ENCODE results near the gene PRLH. TPM values are rescaled to one million over a fixed set of nuclear protein-coding genes. Genes with fewer than 3 reads are reported as not detected.

Gene PRLH
- total and polyA plus RNA-seq, 2 of the 13 experiments (the other 11 are each of a cell fraction or from before 2014, with no cell fraction given): not detected

DNA sequence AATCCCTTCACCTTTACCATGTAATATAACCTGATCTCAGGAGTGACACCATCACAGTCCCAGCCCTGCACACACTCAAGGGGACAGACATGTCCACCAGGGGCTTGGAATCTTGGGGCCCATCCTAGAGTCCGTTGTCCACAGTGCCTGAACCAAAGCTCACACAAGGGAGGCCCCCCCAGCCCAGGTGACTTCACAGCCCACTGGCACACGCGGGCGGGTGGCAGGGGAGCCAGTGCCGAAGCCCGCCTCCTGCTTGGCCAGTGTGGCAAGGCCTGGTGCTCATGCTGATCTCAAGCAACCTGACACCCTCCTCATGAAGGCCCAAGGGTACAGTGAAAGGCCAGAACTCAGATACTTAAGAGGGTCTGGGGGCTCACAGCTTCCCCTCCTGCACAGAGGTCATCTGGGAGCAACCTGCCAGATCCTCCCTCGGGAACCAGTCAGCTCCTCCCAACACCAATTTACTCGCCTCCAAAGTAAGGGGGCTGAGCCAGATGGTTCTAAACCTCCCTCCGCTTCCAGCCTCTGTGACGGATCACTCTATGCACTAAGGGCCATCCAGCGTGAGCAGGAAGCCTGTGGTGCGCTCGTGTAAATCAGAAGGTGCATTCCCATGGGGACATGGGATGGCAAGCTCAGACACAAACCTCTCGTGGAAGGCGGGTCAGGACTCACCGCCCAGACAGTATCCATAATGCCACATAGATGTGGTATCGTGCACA, 27.4 kb downstream of the PRLH start (continued):
- TF ChIP-seq, protein P1, sequence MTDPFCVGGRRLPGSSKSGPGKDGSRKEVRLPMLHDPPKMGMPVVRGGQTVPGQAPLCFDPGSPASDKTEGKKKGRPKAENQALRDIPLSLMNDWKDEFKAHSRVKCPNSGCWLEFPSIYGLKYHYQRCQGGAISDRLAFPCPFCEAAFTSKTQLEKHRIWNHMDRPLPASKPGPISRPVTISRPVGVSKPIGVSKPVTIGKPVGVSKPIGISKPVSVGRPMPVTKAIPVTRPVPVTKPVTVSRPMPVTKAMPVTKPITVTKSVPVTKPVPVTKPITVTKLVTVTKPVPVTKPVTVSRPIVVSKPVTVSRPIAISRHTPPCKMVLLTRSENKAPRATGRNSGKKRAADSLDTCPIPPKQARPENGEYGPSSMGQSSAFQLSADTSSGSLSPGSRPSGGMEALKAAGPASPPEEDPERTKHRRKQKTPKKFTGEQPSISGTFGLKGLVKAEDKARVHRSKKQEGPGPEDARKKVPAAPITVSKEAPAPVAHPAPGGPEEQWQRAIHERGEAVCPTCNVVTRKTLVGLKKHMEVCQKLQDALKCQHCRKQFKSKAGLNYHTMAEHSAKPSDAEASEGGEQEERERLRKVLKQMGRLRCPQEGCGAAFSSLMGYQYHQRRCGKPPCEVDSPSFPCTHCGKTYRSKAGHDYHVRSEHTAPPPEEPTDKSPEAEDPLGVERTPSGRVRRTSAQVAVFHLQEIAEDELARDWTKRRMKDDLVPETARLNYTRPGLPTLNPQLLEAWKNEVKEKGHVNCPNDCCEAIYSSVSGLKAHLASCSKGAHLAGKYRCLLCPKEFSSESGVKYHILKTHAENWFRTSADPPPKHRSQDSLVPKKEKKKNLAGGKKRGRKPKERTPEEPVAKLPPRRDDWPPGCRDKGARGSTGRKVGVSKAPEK (CRISPR knock-in tag; IDR thresholded peaks at IDR 0.05; ENCODE audit: borderline replicate concordance): no peak
- TF ChIP-seq ZNF800 (CRISPR knock-in tag; IDR thresholded peaks at IDR 0.05): no peak
- TF ChIP-seq MTA1 (CRISPR knock-in tag; IDR thresholded peaks at IDR 0.05; ENCODE audit: borderline replicate concordance): 0 out of 2 replicates have a peak, but pooled peaks have one; percentile 37
- TF ChIP-seq CBX5 (CRISPR knock-in tag; IDR thresholded peaks at IDR 0.05; ENCODE audit: borderline replicate concordance): 0 out of 2 replicates have a peak, but pooled peaks have one; percentile 8
- TF ChIP-seq, protein P2, sequence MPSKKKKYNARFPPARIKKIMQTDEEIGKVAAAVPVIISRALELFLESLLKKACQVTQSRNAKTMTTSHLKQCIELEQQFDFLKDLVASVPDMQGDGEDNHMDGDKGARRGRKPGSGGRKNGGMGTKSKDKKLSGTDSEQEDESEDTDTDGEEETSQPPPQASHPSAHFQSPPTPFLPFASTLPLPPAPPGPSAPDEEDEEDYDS (CRISPR knock-in tag; IDR thresholded peaks at IDR 0.05): no peak
- TF ChIP-seq NFKB2 (CRISPR knock-in tag; IDR thresholded peaks at IDR 0.05; ENCODE audit: borderline replicate concordance): 0 out of 2 replicates have a peak, but pooled peaks have one; percentile 32
- no peak for TF ChIP-seq ZBED4 (CRISPR knock-in tag; IDR thresholded peaks at IDR 0.05; ENCODE audit: borderline replicate concordance)
- TF ChIP-seq ZNF136 (CRISPR knock-in tag; IDR thresholded peaks at IDR 0.05; ENCODE audit: low read depth): no peak
